CD4-positive, alpha-beta T cell (primary cell): ENCODE measurements around the gene SLC24A4. TPM values are rescaled to one million over a fixed set of nuclear protein-coding genes. Genes with fewer than 3 reads are reported as not detected.

Source experiments
- ATAC-seq: fragments of 200-7000 bp; cut with Tn5 transposase; one replicate; pipeline ENCODE4 v1.10.0; 2022; ENCODE audit warnings: mild to moderate bottlenecking; ENCODE audit not compliant: poor library complexity
- CTCF ChIA-PET: fragments of 350-600 bp; sonication (Branson Sonifier 250); formaldehyde crosslinking; loops from one replicate; lab custom pipeline; 2021; ENCODE audit warnings: antibody characterized with exemption, inconsistent platforms; lab: Charles Lee
- POLR2A ChIA-PET: fragments of 350-600 bp; sonication (Branson Sonifier 250); formaldehyde crosslinking; loops from one replicate; lab custom pipeline; 2021; ENCODE audit warnings: antibody characterized with exemption, inconsistent platforms; lab: Charles Lee
- DNase-seq, 14 experiments: peaks; one replicate each; pipeline ENCODE4 v3.0.0-alpha.2; 2013 to 2020; ENCODE audit warnings: mixed read lengths in 2 of 14
- H3K27ac ChIP-seq, 2 donors: one replicate each; pipeline versions ENCODE4 v1.5.1 to v1.7.0; 2013; ENCODE audit warnings: low read length in 2 of 2, low read depth in 1 of 2, mild to moderate bottlenecking in 1 of 2
- H3K27me3 ChIP-seq, 2 experiments: 1 replicate in 1 of 2; 2 replicates in 1 of 2; pipeline versions ENCODE4 v1.6.1 to v1.7.0; 2013; ENCODE audit warnings: low read length in 2 of 2, control low read depth in 1 of 2, mild to moderate bottlenecking in 1 of 2, moderate library complexity in 1 of 2; ENCODE audit not compliant: insufficient read depth in 2 of 2, control insufficient read depth in 1 of 2
- H3K36me3 ChIP-seq: one replicate; pipeline ENCODE4 v1.6.1; 2013; ENCODE audit warnings: low read length, control low read depth; ENCODE audit not compliant: insufficient read depth
- H3K4me1 ChIP-seq: one replicate; pipeline ENCODE4 v1.6.1; 2013; ENCODE audit warnings: low read length, control low read depth; ENCODE audit not compliant: insufficient read depth
- H3K4me3 ChIP-seq: one replicate; pipeline ENCODE4 v1.5.1; 2013; ENCODE audit warnings: mild to moderate bottlenecking, low read length, moderate library complexity
- H3K9me3 ChIP-seq, 2 experiments: 1 replicate in 1 of 2; 2 replicates in 1 of 2; pipeline versions ENCODE4 v1.6.1 to v1.7.0; 2013; ENCODE audit warnings: low read length in 2 of 2, mild to moderate bottlenecking in 2 of 2, control low read depth in 1 of 2, moderate library complexity in 1 of 2; ENCODE audit not compliant: control insufficient read depth in 1 of 2, insufficient read depth in 1 of 2
- H3K27ac Mint-ChIP-seq: one replicate; pipeline ENCODE4 v1.8.0; 2020; ENCODE audit warnings: mixed read lengths
- H3K27me3 Mint-ChIP-seq: one replicate; pipeline ENCODE4 v1.8.0; 2021; ENCODE audit warnings: mixed read lengths
- H3K36me3 Mint-ChIP-seq: one replicate; pipeline ENCODE4 v1.8.0; 2021; ENCODE audit warnings: low read depth, mixed read lengths
- H3K4me1 Mint-ChIP-seq: one replicate; pipeline ENCODE4 v1.8.0; 2021; ENCODE audit warnings: low read depth, mixed read lengths
- H3K4me3 Mint-ChIP-seq: one replicate; pipeline ENCODE4 v1.8.0; 2020; ENCODE audit warnings: mild to moderate bottlenecking, mixed read lengths
- H3K9me3 Mint-ChIP-seq: one replicate; pipeline ENCODE4 v1.8.0; 2020; ENCODE audit warnings: mixed read lengths
- intact Hi-C, 2 experiments: fragments of 100-400 bp; cut with DNase I in 1 of 2; cut with micrococcal nuclease in 1 of 2; formaldehyde crosslinking; loops; one replicate each; pipeline versions ENCODE4 v1.15.1 to v1.9.0; 2023 to 2025; cut with DNase I, micrococcal nuclease
- total RNA-seq, 174 experiments: library from RNA in 2 of 174; stranded (reverse) in 2 of 174; gene quantifications; one replicate each; pipeline ENCODE4 v1.2.3 and lab custom pipeline; 2021 to 2026
- TF ChIP-seq, protein P1 (sequence below): fragments of 200-600 bp; IDR thresholded peaks from one replicate; pipeline ENCODE4 v1.8.0; 2022; ENCODE audit warnings: antibody characterized with exemption, mild to moderate bottlenecking

SLC24A4 gene
- total RNA-seq, 2 experiments from 2014 or later: 0.11 to 0.19 TPM

- Histone ChIP-seq H3K27ac (no peak overlapping the region), H3K4me3 (no peak overlapping the region), H3K27me3 (peaks cover 0 to 7% of the 10 kb centered on the region in 2 experiments), H3K36me3 (no peaks in the 10 kb centered on the region), H3K4me1 (no peaks in the 10 kb centered on the region), H3K9me3 (no peaks in the 10 kb centered on the region)
- H3K9me3 Mint-ChIP-seq: no peaks in the 10 kb centered on the region
- ChIA-PET POLR2A (no interaction called here), CTCF (no interaction called here)
- H3K4me3 Mint-ChIP-seq: no peak overlapping the region
- H3K27me3 Mint-ChIP-seq: no peaks in the 10 kb centered on the region
- ATAC-seq (no peak), DNase-seq (no peak)
- H3K36me3 Mint-ChIP-seq: no peaks in the 10 kb centered on the region
- no peaks in the 10 kb centered on the region for H3K4me1 Mint-ChIP-seq
- intact Hi-C loops: no loop called here
- H3K27ac Mint-ChIP-seq: no peak overlapping the region
- TF ChIP-seq, protein P1, sequence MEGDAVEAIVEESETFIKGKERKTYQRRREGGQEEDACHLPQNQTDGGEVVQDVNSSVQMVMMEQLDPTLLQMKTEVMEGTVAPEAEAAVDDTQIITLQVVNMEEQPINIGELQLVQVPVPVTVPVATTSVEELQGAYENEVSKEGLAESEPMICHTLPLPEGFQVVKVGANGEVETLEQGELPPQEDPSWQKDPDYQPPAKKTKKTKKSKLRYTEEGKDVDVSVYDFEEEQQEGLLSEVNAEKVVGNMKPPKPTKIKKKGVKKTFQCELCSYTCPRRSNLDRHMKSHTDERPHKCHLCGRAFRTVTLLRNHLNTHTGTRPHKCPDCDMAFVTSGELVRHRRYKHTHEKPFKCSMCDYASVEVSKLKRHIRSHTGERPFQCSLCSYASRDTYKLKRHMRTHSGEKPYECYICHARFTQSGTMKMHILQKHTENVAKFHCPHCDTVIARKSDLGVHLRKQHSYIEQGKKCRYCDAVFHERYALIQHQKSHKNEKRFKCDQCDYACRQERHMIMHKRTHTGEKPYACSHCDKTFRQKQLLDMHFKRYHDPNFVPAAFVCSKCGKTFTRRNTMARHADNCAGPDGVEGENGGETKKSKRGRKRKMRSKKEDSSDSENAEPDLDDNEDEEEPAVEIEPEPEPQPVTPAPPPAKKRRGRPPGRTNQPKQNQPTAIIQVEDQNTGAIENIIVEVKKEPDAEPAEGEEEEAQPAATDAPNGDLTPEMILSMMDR: no peak
Measured at GRCh38 chr14:92348154-92348553, 25.2 kb downstream of the SLC24A4 start.

DNA sequence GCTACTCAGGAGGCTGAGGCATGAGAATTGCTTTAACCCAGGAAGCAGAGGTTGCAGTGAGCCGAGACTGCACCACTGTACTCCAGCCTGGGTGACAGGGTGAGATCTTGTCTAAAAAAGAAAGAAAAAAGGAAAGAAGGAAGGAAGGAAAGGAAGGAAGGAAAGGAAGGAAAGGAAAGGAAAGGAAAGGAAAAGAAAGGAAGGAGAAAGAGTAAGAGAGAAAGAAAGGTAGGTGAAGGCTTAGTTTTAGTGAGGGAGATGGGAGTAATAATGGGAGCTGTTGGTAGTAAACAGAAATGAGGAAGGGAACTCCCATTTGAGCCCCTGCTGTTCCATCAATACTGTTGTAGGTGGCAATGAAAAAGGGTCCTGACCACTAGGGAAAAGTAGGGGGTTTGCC, 28.8 kb downstream of the SLC24A4 start:
- no peak overlapping the region for H3K27ac Mint-ChIP-seq
- no peaks in the 10 kb centered on the region for H3K9me3 Mint-ChIP-seq
- H3K36me3 Mint-ChIP-seq: no peaks in the 10 kb centered on the region
- ChIA-PET POLR2A (no interaction called here), CTCF (no interaction called here)
- no peaks in the 10 kb centered on the region for H3K4me1 ChIP-seq
- no peak overlapping the region for H3K4me3 ChIP-seq
- H3K36me3 ChIP-seq: no peaks in the 10 kb centered on the region
- H3K27ac ChIP-seq: no peak overlapping the region
- DNase-seq (no peak), ATAC-seq (no peak)
- intact Hi-C loops: no loop called here
- H3K27me3 ChIP-seq: peaks cover 0 to 7% of the 10 kb centered on the region in 2 experiments
- TF ChIP-seq, protein P1: no peak
- H3K9me3 ChIP-seq: no peaks in the 10 kb centered on the region
- H3K4me1 Mint-ChIP-seq: no peaks in the 10 kb centered on the region
- no peaks in the 10 kb centered on the region for H3K27me3 Mint-ChIP-seq
- H3K4me3 Mint-ChIP-seq: no peak overlapping the region

DNA sequence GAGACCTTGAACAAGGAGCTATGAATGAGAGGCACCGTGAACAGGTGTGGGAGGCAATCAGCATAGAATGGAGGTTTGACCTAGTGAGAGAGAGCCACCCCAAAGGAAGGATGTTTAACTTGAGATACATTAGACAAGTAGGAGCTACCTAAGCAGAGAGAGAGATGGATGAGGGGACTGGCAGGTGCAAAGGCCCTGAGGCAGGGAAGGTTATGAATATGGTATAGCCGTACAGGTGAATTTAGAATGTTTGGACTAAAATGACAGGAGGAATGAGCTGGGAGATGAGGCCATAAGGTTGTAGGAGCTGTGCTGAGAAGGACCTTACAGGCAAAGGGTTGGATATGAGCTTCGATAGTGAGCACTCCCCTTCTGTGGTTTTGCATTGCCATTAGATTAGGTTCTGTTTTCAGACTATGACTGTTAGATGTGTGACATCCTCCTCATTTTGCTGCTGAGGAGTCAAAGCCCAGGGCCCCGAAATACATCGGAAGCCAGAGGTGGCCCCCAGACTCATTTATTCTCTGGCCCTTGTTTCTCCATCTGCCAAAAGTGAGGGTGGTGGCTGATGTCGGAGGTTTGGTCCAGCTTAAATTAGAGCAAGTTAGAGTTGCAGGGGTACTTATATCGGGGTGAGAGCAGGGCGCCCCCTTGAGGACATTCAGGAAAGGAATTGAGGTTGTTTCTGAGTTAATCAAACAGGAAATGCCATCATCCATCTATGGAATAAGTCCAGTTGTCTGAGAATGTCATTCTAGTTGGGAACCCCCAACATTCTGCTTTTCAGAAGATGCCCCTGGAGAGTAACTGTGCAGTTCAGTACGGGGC, 29.4 kb downstream of the SLC24A4 start:
- H3K4me3 Mint-ChIP-seq: no peak overlapping the region
- intact Hi-C loops: no loop called here
- POLR2A ChIA-PET: no interaction called here

More for the DNA sequence above, 29.4 kb downstream of the SLC24A4 start:
- no peaks in the 10 kb centered on the region for H3K4me1 Mint-ChIP-seq
- H3K27me3 ChIP-seq: peaks cover 0 to 7% of the 10 kb centered on the region in 2 experiments
- H3K4me3 ChIP-seq: no peak overlapping the region
- CTCF ChIA-PET: no interaction called here
- TF ChIP-seq, protein P1: no peak
- no peak overlapping the region for H3K27ac ChIP-seq
- no peaks in the 10 kb centered on the region for H3K27me3 Mint-ChIP-seq
- no peak overlapping the region for H3K27ac Mint-ChIP-seq
- ATAC-seq (no peak), DNase-seq (peak in 5 of 14 experiments; percentile 3 to 49 (median 17))
- no peaks in the 10 kb centered on the region for H3K4me1 ChIP-seq
- no peaks in the 10 kb centered on the region for H3K36me3 ChIP-seq
- H3K9me3 ChIP-seq: no peaks in the 10 kb centered on the region
- no peaks in the 10 kb centered on the region for H3K36me3 Mint-ChIP-seq
- no peaks in the 10 kb centered on the region for H3K9me3 Mint-ChIP-seq
